Stimulated activated CD8-positive, alpha-beta memory T cell treated with anti-CD3 and anti-CD28 coated beads, Interleukin-7, amount 100 ng/mL, for 48 hours (primary cell): Measurements from ENCODE around the gene TRAF1.

ENCODE experiments used
- DNase-seq, 2 donors: peaks; one replicate each; pipeline ENCODE4 v3.0.0-alpha.2; 2020; ENCODE audit warnings: low read depth in 1 of 2; ENCODE audit errors: extremely low read depth in 1 of 2

TRAF1 gene

DNA sequence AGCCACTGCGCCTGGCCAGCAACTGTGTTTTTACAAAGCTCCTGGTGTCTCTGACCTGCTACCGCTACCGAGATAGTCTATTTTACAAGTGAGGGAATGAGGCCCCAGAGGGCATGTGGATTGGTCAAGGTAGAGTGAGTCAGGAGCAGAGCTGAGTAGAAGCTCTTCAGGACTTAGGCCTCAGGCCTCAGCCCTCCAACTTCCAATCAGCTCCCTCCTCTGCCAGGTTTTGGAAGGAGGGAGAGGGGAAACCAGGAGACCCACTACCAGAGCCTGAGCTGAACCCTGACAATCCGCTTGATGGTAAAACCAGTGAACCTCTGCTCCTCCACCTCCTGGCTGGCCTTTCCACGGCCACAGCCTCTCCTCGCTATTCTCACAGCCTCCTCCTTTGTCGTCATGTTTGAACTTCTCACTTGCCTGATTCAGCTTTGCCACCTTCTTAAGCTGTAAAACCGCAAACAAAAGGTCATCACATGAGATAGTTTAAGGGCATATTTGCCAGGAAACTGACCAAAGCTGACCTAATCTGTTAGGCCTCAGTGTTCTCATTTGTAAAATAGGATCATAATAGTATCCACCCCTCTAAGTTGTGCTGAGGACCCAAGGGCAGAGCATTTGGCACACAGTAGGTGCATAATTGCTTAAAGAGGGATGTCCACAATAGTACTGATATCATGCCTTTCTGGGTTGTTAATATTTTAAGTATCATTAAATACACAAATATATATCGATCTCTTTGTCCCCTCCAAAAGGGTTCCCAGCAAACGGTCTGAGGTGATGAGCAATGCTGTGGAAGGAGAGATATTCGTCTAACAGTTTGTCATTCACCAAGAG lies 1.7 kb downstream of the TRAF1 start:
- DNase-seq: no peak

DNA sequence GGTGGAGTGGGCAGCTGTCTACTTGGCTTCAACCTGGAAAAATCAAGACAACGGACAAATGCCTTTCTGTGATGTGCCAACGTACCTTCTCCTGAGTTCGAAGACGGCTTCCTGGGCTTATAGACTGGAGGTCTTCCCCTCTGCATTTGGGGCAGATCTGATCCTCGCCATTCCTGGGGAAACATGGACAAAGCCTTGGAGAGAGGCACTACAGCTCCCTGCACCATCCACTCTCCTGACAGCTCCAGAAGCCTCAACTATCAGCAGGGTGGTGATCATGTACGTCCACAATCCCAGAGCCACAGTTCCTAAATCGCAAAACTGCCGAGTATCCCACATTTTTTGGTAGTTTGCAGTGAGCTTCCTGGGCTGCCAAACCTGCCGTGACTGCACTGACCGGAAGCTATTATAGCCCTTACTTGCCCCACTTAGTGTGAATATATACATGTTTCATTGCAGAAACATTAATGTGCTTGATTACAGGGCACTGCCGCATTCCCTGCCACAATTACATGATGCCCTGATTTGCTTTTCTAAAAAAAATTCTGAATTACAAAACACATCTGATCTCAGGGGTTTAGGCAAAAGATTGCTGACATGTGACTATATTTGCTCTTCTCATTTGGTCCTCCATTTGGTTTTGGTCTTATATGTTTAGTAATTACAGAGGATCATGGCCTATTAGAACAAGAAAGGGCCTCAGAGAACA lies 2.8 kb downstream of the TRAF1 start:
- no peak for DNase-seq

DNA sequence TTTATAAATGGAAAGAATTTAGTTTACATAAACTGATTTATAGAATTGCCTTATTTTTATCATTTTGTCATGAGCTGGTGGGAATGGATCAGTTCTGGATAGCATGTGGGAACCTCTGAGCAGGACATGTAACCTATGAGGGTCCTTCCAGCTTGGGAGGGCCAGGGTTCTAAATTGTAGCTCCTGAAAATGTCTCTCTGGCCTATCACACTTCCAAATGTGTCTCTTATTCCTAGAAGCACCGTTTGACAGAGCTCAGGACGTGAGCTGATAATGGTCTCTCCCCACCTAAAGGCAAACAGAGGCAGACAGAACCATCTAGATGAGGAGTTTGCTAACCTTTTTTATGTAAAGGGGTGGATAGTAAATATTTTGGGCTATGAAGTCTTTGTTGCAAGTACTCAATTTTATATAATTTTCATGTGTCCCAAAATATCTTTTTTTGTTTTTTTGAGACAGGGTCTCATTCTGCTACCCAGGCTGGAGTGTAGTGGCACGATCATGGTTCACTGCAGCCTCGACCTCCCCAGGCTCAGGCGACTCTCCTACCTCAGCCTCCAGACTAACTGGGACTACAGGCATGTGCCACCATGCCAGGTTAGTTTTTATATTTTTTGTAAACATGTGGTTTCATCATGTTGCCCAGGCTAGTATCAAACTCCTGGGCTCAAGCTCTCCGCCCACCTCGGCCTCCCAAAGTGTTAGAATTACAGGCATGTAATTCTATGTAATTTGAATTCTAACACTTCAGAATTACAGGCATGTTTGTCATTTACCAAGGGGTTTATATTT lies 4.0 kb downstream of the TRAF1 start:
- no peak for DNase-seq

DNA sequence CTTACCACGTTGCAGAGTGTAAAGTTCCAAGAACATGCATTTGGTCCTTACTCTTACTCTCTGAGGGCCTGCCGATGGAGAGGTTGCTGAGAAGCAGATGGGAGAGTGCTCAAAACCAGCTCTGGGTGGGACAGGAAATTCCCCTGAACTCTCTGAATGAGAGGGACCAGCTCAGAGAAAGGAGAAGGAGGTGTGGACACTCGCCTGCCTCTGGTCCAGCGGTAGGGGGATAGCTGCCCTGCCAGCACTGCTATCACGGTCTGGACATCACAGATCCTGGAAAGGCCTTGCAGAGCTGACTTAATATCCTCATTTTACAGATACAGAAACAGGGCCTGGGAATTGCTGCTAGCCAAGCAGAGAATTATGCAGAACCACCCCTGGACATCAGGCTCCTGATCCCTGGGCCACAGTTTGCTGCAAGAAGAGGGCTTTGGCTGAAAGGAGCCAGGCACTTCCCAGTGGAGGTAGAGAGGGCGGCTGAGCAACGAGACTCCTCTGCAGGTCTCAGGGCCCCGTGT lies 4.9 kb downstream of the TRAF1 start:
- DNase-seq: no peak

DNA sequence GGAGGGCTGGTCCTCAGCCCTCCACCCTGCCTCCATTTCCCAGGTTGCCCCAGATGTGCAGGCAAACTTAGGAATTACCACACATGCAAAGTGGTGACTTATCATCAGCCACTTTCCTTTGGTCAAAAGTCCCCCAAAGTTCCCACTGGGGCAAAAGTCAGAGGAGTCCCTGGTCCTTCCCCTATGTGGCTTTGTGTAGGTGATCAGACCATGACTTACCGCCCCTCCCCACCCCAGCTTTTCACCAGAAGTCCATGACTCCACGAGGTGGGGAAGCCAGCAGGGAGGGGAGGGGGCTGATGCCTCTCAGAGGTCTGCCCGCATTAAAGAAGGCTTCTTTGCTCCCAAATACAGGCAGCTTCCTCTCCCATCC lies 5.8 kb downstream of the TRAF1 start:
- DNase-seq: peak in 1 of 2 donors; percentile 61

DNA sequence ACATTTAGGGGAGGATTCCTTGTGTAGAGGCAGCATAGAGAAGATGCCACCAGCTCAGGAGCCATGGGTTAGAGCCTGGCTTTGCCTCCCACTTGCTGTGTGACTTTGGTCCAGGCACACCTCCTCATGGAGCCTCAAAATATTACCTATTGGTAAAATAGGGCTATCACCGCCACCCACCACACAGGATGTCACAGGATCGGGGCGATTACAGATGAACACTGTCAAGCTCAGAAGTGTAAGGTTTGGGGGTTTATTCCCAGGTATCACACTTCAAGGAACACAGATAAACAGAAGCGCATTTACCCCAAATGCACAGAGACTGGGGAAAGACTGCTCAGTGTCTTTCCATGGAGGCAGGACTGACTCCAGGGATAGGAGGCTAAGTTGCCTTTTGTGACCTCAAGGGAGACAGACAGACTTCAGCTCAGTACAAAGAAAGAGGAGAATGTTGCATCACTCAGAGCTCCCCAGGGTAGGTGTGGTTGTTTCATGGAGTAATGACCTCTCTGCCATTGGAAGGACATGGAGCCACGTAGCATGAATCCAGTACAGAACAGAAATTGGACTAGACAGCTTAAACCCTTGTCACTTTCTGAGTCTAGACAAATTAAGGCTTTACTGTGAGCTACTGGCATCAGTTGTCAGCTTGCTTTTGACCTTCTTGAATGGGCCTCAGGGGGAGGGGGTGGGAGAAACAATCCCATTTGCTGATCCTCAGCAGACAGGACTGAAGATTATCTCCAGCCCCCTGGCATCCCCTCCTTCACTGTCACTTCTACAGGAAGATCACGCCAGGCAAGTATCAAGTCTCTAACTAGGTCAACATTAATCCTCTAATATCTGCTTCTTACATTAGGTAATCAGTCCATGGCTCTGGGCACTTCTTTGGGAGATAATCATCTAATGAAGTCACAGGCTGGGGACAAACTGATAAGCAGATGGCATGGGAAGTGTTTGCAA lies 6.5 kb downstream of the TRAF1 start:
- no peak for DNase-seq

DNA sequence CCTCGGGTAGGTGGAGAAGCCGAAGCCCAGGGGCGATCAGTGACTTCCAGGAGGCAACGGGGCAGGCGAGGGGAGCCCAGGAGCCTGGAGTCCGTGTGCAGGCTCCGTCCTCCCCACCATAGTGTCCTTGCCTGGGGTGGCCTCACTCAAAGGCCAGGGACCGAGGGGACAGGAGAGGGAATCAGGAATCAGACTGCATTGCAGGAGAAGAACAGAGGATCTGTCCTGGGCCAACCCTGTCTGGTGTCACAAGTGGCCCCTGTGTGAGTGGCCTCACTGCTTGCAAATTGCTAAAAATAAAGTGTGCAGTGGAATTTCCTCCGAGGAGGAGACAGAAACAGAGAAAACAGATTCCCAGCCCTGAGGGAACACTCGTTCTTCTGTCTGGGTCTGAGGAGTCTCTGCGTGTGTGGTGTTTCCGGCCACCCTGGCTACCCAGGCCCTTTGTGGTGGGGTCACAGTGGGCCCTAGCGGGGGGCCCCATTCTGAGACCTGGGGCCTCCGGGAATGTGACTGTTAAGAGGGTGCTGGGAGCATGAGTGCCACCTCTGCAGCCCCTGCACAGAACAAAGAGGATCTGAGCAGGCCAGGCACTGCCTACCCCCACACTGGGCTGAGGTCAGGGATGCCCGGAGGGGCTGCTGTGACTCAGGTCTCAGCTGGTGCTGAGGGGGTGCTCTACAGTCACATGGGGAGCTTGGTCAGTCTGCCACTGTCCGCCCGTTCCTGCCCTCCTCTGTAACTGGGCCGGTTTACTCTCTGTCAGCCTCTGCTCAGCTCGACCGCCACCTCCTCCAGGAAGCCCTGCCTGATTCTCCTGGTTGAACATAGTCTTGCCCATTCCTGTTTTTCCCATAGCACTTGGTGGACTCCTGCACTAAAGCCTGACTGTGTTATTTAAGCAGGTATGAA lies 7.4 kb downstream of the TRAF1 start:
- DNase-seq: no peak

DNA sequence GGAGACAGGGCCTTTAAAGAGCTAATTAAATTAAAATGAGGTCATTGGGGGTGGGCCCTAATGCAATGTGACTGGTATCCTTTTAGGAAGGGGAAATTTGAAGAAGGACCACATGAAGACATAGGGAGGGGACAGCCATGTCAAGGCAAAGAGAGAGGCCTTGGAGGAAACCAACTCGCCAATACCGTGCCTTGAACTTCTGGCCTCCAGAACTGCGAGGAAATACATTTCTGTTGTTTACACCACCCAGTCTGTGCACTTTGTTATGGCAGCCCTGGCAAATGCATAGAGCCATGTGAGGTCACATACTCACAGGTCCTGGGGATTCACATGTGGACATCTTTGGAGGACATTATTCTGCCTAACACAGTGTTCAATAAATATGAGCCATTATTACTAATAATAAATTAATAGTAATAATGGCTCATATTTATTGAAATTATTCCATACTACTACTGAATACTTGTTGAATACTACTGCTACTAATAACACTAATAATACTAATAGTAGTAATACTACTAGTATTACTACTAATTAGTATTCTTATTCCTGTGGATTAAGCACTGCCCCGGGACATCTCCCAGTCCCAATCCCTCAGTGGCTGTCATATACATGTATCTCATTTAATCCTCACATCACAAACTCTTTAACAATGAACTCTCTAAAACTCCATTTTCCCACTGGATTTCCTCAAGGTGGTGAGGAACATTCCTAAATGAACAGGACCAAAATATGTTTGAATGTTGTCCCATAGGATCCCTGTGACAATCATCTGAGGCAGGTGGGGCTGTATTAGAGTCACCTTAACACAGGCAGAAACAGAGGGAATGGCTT lies 8.4 kb downstream of the TRAF1 start:
- no peak for DNase-seq

DNA sequence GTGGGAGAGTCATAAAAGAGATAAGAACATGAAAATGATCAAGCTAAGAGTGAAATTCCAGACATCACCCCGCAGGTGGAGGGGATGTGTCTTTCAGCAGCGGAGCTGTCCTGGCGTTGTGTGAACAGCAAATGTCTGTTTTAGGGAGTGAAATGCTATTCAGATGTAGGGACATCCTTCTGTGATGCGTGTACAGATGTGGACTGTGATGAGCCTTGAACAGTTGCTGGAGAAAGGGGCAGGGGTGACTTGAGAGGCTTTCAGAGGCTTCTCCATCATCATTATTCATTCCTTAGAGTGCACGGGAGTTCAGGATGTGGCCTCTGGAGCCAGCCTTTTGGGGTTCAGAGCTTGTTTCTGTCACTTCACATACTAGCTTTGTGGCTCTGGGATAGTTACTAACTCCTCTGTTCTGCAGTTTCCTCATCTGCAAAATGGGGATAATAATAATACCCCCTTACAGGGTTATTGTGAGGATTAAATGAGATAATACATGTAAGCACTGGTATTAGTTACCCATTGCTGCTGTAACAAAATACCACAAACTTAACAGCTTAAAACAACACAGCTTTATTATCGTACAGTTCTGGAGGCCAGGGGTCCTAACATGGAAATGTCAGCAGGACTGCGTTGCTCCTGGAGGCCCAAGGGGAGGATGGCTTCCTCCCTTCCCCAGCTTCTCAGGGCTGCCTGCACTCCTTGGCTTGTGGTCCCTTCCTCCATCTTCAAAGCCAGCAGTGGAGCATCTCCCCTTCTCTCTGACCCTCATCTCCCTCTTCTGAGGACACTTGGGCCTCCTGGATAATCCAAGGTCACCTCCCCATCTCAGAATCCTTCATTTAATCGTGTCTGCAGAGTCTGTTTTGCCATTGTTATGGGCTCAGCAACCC lies 9.4 kb downstream of the TRAF1 start:
- no peak for DNase-seq

DNA sequence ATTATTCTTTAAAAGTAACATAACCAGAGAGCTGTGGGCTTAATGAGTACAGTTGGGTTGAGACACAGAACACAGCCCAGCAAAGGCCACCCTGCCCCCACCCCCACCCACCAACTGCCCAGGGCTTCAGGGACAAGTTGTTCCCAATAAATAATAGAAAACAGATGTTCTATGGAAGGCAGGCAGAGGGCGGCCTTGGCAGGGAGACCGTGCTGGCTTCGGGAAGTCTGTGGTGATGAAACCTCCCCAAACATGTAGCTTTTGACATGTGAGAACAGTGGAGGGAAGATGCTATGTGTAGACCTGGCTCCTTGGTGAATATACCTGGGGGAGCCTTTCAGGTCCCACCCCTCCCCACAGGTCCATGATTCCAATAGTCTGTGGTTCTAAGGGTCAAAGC lies 10.0 kb downstream of the TRAF1 start:
- no peak for DNase-seq

DNA sequence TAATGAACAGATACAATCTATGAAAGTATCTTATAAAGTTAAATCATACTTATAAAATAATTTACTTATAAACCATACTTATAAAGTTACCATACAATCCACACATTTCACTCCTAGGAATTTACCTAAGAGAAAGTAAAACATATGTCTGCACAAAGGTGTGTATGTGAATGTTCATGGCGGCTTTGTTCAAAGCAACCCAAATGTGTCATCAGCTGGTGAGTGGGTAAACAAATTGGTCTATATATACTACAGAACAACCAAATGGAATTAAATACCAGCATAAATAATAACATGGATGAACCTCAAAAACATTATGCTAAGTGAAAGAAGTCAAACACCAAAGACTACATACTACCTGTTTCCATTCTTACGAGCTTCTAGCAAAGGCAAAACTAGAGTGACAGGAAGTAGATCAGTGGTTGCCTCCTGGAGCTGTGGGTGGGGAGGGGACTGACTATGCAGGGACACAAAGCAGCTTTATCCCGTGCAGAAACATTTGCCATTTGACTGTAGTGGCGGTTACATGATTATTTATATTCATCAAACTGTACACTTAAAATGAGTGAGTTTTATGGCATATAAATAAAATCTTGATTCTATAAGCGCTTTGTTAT lies 10.6 kb downstream of the TRAF1 start:
- no peak for DNase-seq

DNA sequence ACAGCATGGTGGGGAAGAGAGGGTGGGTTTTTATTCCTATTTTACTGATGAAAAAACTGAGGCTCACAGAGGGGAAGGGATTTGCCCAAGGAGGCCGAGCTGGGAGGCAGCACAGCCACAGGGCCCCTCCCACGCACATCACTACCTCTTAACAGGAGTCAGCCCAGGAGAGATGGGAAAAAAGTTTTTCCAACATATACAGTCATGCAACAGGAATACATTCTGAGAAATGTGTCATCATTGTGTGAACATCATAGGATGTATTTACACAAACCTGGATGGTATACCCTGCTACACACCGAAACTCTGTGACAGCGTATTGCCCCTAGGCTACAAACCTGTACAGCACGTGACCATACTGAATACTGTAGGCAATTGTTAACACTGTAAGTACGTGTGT lies 11.6 kb downstream of the TRAF1 start:
- no peak for DNase-seq

DNA sequence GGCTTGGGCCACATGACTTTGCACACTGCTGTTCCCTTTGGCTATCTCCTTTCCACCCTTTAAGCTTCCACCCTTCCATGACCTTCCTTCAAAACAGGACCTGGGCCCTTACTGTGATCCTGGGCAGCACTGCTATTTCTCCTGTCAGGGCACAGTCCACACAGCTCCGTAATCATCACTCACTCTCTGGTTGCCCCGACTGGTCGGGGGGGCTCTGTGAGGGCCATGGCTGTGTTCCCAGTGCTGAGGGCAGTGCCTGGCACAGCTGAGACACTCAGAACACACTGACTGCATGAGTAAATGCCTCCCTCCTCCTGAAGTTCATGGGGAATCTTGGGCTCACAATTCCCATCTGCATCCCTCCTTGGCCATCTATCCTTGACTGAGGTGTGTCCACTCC lies 12.2 kb downstream of the TRAF1 start:
- no peak for DNase-seq

DNA sequence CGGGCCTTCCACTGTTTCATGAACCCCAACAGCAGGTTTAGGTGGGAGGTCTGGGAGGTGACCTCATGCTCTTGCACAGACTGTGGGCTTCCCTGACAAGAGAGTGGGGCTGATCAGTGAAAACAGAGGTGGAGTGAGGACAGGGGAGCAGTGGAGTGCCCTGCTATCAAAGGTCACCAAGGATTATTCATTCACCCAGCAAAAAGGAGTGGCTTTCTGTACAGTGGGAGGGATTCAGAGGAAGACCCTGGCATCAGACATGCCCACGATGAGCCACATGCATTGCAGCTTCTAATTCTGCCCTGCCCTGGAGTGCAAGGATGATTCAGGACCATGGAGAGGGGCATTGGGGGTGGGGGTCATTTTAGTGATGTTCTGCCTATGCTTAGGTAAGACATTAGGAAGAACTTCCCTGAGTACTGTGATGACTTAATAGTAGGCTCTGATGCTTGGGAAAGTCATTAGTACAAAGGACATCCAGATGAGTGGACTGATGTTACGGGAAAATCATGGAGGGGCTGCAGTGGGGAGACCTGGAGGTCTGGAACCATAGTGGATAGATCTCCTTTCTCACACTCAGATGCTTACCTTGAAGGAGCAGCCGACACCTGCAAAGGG lies 12.8 kb downstream of the TRAF1 start:
- no peak for DNase-seq

DNA sequence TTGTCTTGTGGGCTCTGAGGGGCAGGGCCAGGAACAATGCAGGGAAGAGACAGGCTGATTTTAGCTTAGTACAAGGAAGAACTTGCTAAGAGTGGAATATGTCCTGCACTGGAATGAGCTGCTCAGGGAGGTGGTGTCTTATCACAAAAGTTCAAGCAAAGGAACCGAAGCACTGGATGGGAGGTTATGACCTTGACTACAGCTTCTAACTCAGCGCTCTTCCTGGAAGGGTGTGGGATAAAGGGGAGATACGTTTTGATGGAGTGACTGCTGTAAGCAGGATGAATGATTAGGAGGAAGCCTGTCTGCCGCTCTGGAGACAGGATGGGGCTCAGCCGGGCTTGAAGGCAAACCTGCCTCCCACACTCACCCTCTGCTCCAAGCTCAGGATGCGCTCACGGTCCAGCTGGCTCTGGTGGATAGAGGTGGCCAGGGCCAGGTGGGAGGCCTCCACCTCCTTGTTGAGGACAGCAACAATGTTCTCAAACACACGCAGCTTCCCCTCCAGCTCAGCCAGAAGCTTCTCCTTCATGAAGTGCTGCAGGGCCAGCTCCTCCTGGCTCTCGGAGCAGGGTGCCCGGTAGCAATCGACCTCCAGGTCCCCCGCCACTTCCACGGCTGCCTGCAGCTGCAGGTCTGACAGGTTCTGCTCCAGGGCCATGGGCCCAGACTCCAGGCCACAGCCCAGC lies 13.5 kb downstream of the TRAF1 start:
- no peak for DNase-seq

DNA sequence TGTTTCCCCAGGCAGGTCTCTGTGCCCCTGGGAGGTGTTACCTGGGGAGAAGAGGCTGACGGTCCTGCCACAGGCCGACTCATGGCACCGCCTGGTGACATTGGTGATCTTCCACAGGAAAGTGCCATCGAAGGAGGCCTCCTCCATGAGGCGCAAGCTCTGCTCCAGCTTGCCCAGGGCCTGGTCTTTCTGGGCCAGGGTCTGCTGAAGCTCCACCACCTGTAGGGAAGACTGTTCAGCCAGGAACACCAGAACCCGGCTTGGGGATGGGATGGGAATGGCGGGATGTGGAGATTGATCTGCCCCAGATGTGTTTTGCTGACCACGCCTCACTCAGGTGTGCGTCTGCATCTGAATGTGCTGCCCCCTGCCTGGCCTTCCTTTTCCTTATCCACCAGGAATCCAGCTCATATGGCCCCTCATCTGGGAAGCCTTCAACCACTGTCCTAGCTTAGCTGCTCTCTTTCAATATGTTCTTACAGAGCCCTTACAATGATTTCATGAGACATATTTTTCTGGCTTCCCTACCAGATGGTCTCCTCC lies 15.2 kb downstream of the TRAF1 start:
- DNase-seq: no peak
